Right lobe of liver (tissue), 6 donors: ENCODE results near the gene CCDC15. TPM values are rescaled to one million over a fixed set of nuclear protein-coding genes. Genes with fewer than 3 reads are reported as not detected.

ENCODE experiments used
- ATAC-seq, 4 donors: fragments of 200-7000 bp; cut with Tn5 transposase; one replicate each; pipeline ENCODE4 v1.9.1; 2020; ENCODE audit warnings: mild to moderate bottlenecking in 4 of 4, moderate library complexity in 4 of 4
- DNase-seq, 3 donors: peaks; one replicate each; pipeline ENCODE4 v3.0.0-alpha.2; 2020
- H3K27ac ChIP-seq, 3 donors: fragments of 200-600 bp; one replicate each; pipeline ENCODE4 v1.8.0; 2022
- H3K27me3 ChIP-seq, 2 donors: fragments of 200-600 bp; one replicate each; pipeline ENCODE4 v1.8.0; 2022
- H3K36me3 ChIP-seq, 4 donors: fragments of 200-600 bp; sonication (generic) in 1 of 4; one replicate each; pipeline versions ENCODE4 v1.5.1 to v1.8.0; 2017 to 2022; ENCODE audit warnings: control low read depth in 1 of 4
- H3K4me1 ChIP-seq, 4 donors: fragments of 200-600 bp; sonication (generic) in 1 of 4; one replicate each; pipeline versions ENCODE4 v1.5.1 to v1.8.0; 2017 to 2022; ENCODE audit warnings: control low read depth in 1 of 4
- H3K4me3 ChIP-seq, 3 donors: fragments of 200-600 bp; one replicate each; pipeline ENCODE4 v1.8.0; 2022
- H3K9me3 ChIP-seq, 4 donors: fragments of 200-600 bp; sonication (generic) in 1 of 4; one replicate each; pipeline versions ENCODE4 v1.5.1 to v1.8.0; 2017 to 2022; ENCODE audit warnings: control low read depth in 1 of 4
- POLR2A ChIP-seq: fragments of 450-650 bp; IDR thresholded peaks from one replicate; pipeline ENCODE4 v1.6.1; 2017; ENCODE audit warnings: antibody characterized with exemption, mild to moderate bottlenecking
- WGBS: methylation state at CpG from one replicate; pipeline ENCODE4 v1.1.6; 2018; ENCODE audit warnings: low coverage, low lambda C conversion rate; ENCODE audit not compliant: insufficient coverage; ENCODE audit errors: missing lambda C conversion rate; 5-methylcytosine and 5-hydroxymethylcytosine counted together
- intact Hi-C, 2 donors: fragments of 100-400 bp; cut with DNase I; formaldehyde crosslinking; loops; one replicate each; pipeline versions ENCODE4 v1.11.2 to v1.14.1; 2022
- long read RNA-seq: library from polyadenylated mRNA; unstranded; transcript quantifications from one replicate; pipeline ENCODE4 v2.0.0, GENCODE V29; 2019
- total RNA-seq, 6 experiments: library from RNA; depleted of rRNA in 2 of 6; stranded (reverse); fragments of >200 nt in 2 of 6; fragmentation: NEBNext Ultra II Directional in 3 of 6; extraction: Animal tissue kit (Norgen Biotek cat#: 25700) in 3 of 6; gene quantifications; one replicate each; pipeline versions ENCODE4 v1.1.0 to v1.2.4, GENCODE V29; 2016 to 2023
- TF ChIP-seq, protein P1 (sequence below), 4 donors: fragments of 200-600 bp in 3 of 4; fragments of 450-650 bp in 1 of 4; IDR thresholded peaks; one replicate each; pipeline versions ENCODE4 v1.5.1 to v1.8.0; 2016 to 2022; ENCODE audit warnings: antibody characterized with exemption in 4 of 4, mild to moderate bottlenecking in 2 of 4
- donor health status: DM: no; HTN: yes; CAD: no.
- donor health status: DM: no; HTN: no; CAD: no.
- donor health status: DM: no; HTN: no; CAD: no.
- donor health status: DM: no; HTN: yes; CAD: no.
- donor health status: DM: no; HTN: yes; CAD: no.

The CCDC15 gene, protein sequence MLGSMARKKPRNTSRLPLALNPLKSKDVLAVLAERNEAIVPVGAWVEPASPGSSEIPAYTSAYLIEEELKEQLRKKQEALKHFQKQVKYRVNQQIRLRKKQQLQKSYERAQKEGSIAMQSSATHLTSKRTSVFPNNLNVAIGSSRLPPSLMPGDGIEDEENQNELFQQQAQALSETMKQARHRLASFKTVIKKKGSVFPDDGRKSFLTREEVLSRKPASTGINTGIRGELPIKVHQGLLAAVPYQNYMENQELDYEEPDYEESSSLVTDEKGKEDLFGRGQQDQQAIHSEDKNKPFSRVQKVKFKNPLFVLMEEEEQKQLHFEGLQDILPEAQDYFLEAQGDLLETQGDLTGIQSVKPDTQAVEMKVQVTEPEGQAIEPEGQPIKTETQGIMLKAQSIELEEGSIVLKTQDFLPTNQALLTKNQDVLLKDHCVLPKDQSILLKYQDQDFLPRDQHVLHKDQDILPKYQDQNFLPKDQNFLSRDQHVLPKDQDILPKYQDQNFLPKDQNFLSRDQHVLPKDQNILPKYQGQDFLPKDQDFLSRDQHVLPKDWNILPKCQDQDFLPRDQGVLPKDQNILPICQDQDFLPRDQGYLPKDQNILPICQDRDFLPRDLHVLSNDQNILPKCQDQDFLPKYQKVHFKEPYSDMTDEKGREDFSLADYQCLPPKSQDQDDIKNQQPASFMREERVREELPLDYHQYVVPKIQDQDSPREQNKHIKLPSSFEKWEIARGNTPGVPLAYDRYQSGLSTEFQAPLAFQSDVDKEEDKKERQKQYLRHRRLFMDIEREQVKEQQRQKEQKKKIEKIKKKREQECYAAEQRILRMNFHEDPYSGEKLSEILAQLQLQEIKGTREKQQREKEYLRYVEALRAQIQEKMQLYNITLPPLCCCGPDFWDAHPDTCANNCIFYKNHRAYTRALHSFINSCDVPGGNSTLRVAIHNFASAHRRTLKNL
- 1 to 10 TPM in 2 of 6 experiments, under 1 TPM in 4; 0.57 to 1.8 (median 0.70) TPM for total RNA-seq
- long read RNA-seq, result 0 reads

GRCh38 chr11:124953753-124954589, at the start of gene CCDC15:
Gene CCDC15 (plus strand): TSS chr11:124954202. CDS start chr11:124954733, 531 bp downstream.
- Histone ChIP-seq H3K27me3 (no peaks in the 10 kb centered on the region), H3K27ac (peak within 1 kb of the TSS; percentile 64 to 73 (median 67)), H3K4me1 (peaks cover 0 to 6% (median 0%) of the 10 kb centered on the region in 4 donors), H3K9me3 (no peaks in the 10 kb centered on the region), H3K36me3 (no peaks in the 10 kb centered on the region), H3K4me3 (peak within 1 kb of the TSS; percentile 49 to 89 (median 78))
- WGBS, result 0% methylated on average over 34 of the region's 54 CpGs
- peak; percentile 88 for TF ChIP-seq POLR2A
- TF ChIP-seq, protein P1, sequence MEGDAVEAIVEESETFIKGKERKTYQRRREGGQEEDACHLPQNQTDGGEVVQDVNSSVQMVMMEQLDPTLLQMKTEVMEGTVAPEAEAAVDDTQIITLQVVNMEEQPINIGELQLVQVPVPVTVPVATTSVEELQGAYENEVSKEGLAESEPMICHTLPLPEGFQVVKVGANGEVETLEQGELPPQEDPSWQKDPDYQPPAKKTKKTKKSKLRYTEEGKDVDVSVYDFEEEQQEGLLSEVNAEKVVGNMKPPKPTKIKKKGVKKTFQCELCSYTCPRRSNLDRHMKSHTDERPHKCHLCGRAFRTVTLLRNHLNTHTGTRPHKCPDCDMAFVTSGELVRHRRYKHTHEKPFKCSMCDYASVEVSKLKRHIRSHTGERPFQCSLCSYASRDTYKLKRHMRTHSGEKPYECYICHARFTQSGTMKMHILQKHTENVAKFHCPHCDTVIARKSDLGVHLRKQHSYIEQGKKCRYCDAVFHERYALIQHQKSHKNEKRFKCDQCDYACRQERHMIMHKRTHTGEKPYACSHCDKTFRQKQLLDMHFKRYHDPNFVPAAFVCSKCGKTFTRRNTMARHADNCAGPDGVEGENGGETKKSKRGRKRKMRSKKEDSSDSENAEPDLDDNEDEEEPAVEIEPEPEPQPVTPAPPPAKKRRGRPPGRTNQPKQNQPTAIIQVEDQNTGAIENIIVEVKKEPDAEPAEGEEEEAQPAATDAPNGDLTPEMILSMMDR (IDR thresholded peaks at IDR 0.05), result no peak
- DNase-seq, result peak; percentile 98
- intact Hi-C loops, result no loop called here
- ATAC-seq, result peak; percentile 100

DNA sequence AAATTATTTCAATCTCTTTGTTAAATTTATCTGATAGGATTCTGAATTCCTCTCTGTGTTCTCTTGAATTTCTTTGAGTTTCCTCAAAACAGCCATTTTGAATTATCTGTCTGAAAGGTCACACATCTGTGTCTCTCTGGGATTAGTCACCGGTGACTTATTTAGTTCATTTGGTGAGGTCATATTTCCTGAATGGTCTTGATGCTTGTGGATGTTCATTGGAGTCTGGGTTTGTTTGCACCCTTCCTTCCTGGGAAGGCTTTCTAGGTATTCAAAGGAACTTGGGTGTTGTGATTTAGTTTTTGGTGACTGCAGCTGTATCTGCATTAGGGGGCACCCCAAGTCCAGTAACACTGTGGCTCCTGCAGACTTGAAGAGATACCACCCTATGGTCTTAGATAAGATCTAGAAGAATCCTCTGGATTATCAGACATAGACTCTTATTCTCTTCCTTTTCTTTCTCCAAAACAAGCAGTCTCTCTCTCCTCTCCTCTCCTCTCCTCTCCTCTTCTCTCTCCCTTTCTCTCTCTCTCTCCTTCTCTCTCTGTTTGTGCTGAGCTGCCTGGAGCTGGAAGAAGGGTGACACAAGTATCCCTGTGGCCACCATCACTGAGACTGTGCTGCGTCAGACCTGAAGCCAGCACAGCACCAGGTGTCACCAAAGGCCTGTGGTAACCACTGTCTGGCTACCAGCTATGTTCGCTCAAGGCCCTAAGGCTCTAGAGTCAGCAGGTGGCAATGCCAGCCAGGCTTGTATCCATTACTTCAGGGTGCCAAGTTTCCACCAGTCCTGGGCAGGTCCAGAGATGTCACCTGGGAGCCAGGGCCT, 38.2 kb upstream of the CCDC15 start:
- peak; percentile 50 to 88 (median 75) for ATAC-seq
- Histone ChIP-seq H3K4me3 (no peak overlapping the region), H3K27ac (no peak overlapping the region), H3K36me3 (no peaks in the 10 kb centered on the region), H3K9me3 (no peaks in the 10 kb centered on the region), H3K27me3 (no peaks in the 10 kb centered on the region), H3K4me1 (peaks cover 0 to 14% (median 0%) of the 10 kb centered on the region in 4 donors)
- intact Hi-C loops, result no loop called here
- WGBS, result 41% methylated on average over 2 of the region's 3 CpGs
- TF ChIP-seq, protein P1 (IDR thresholded peaks at IDR 0.05), result peak in 3 of 4 donors; percentile 12 to 50 (median 19)
- no peak for TF ChIP-seq POLR2A
- DNase-seq, result peak in 2 of 3 donors; percentile 70 to 84

DNA sequence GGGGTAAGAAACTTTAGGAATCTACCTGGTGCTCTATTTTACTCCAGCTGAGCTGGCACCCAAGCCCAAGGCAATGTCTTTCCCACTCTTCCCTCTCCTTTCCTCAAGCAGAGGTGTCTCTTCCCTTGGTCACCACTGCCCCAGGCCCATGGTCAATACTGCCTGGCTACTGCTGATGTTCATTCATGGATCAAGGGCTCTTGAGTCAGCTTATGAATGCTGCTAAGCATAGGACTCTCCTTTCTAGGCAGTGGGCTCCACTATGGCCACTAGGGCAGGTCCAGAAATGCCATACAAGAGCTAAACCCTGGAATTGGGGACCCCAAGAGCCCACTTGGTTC, 37.7 kb upstream of the CCDC15 start:
- no peak for TF ChIP-seq POLR2A
- TF ChIP-seq, protein P1 (IDR thresholded peaks at IDR 0.05), result no peak
- Histone ChIP-seq H3K36me3 (no peaks in the 10 kb centered on the region), H3K27ac (no peak overlapping the region), H3K4me1 (peaks cover 0 to 14% (median 0%) of the 10 kb centered on the region in 4 donors), H3K9me3 (no peaks in the 10 kb centered on the region), H3K4me3 (no peak overlapping the region), H3K27me3 (no peaks in the 10 kb centered on the region)
- intact Hi-C loops, result no loop called here
- no peak for DNase-seq
- ATAC-seq, result no peak
